ENCODE results near the gene ZYG11A.
A peak's percentile ranks its signal among the peaks of the same experiment; 100 is the strongest.
"Not testable (repeated sequence)": the region's sequence is repeated elsewhere in the genome, so short reads cannot be mapped to it uniquely, and the experiment has no call there.

Gene ZYG11A

GRCh38 chr1:52825868-52826267 lies 16.7 kb upstream of the ZYG11A start:
- peaks cover 1% of the 10 kb centered on the region; the same call in 1 of the 2 replicates for H3K36me3 ChIP-seq (ENCODE audit: control insufficient read depth, insufficient read depth, low read length)
- no peak for DNase-seq (ENCODE audit: extremely low read depth, insufficient read length)
- H3K27me3 ChIP-seq (replicated peaks; ENCODE audit: control insufficient read depth, insufficient read depth, low read length), result no peaks in the 10 kb centered on the region
- H3K4me3 ChIP-seq (replicated peaks; ENCODE audit: low read depth, low read length), result no peak overlapping the region
- peak; percentile 24 for TF ChIP-seq CTCF (IDR thresholded peaks at IDR 0.05; ENCODE audit: insufficient read depth, low read length, poor library complexity, severe bottlenecking)

- no peak for TF ChIP-seq CTCF (IDR thresholded peaks at IDR 0.05; ENCODE audit: insufficient read depth, low read length, poor library complexity, severe bottlenecking)
- no peak for DNase-seq (ENCODE audit: extremely low read depth, insufficient read length)
- H3K4me3 ChIP-seq (replicated peaks; ENCODE audit: low read depth, low read length), result no peak overlapping the region
- no peaks in the 10 kb centered on the region for H3K36me3 ChIP-seq (ENCODE audit: control insufficient read depth, insufficient read depth, low read length)
- H3K27me3 ChIP-seq (replicated peaks; ENCODE audit: control insufficient read depth, insufficient read depth, low read length), result no peaks in the 10 kb centered on the region
These were observed 7.8 kb upstream of the ZYG11A start for GRCh38 chr1:52834798-52835197.

GRCh38 chr1:52836035-52836434 lies 6.5 kb upstream of the ZYG11A start:
- Histone ChIP-seq H3K36me3 (ENCODE audit: control insufficient read depth, insufficient read depth, low read length) (no peaks in the 10 kb centered on the region), H3K4me3 (replicated peaks; ENCODE audit: low read depth, low read length) (no peak overlapping the region), H3K27me3 (replicated peaks; ENCODE audit: control insufficient read depth, insufficient read depth, low read length) (no peaks in the 10 kb centered on the region)
- TF ChIP-seq CTCF (IDR thresholded peaks at IDR 0.05; ENCODE audit: insufficient read depth, low read length, poor library complexity, severe bottlenecking), result no peak
- DNase-seq (ENCODE audit: extremely low read depth, insufficient read length), result no peak

- DNase-seq (ENCODE audit: extremely low read depth, insufficient read length); H3K4me3 ChIP-seq (replicated peaks; ENCODE audit: low read depth, low read length); H3K36me3 ChIP-seq (ENCODE audit: control insufficient read depth, insufficient read depth, low read length); H3K27me3 ChIP-seq (replicated peaks; ENCODE audit: control insufficient read depth, insufficient read depth, low read length): not testable (repeated sequence)
These were observed 3.4 kb upstream of the ZYG11A start for GRCh38 chr1:52839175-52839574.

- not testable (repeated sequence) for H3K36me3 ChIP-seq (ENCODE audit: control insufficient read depth, insufficient read depth, low read length); H3K27me3 ChIP-seq (replicated peaks; ENCODE audit: control insufficient read depth, insufficient read depth, low read length); H3K4me3 ChIP-seq (replicated peaks; ENCODE audit: low read depth, low read length); DNase-seq (ENCODE audit: extremely low read depth, insufficient read length)
These were observed 2.6 kb downstream of the ZYG11A start for GRCh38 chr1:52845119-52845518.

- TF ChIP-seq CTCF (IDR thresholded peaks at IDR 0.05; ENCODE audit: insufficient read depth, low read length, poor library complexity, severe bottlenecking), result no peak
- Histone ChIP-seq H3K4me3 (replicated peaks; ENCODE audit: low read depth, low read length) (no peak overlapping the region), H3K36me3 (ENCODE audit: control insufficient read depth, insufficient read depth, low read length) (no peaks in the 10 kb centered on the region), H3K27me3 (replicated peaks; ENCODE audit: control insufficient read depth, insufficient read depth, low read length) (no peaks in the 10 kb centered on the region)
- no peak for DNase-seq (ENCODE audit: extremely low read depth, insufficient read length)
These were observed 5.9 kb downstream of the ZYG11A start for GRCh38 chr1:52848423-52848822.

- peaks cover 2% of the 10 kb centered on the region; the same call in 1 of the 2 replicates for H3K36me3 ChIP-seq (ENCODE audit: control insufficient read depth, insufficient read depth, low read length)
- TF ChIP-seq CTCF (IDR thresholded peaks at IDR 0.05; ENCODE audit: insufficient read depth, low read length, poor library complexity, severe bottlenecking), result no peak
- H3K27me3 ChIP-seq (replicated peaks; ENCODE audit: control insufficient read depth, insufficient read depth, low read length), result no peaks in the 10 kb centered on the region
- H3K4me3 ChIP-seq (replicated peaks; ENCODE audit: low read depth, low read length), result no peak overlapping the region
- DNase-seq (ENCODE audit: extremely low read depth, insufficient read length), result no peak
These were observed 8.4 kb downstream of the ZYG11A start for GRCh38 chr1:52850951-52851350.
